GM04503 (cell line): ENCODE measurements around the gene FZD1.
"Not testable (repeated sequence)": the region's sequence is repeated elsewhere in the genome, so short reads cannot be mapped to it uniquely, and the experiment has no call there.

ENCODE experiments used
- DNase-seq: peaks from one replicate; pipeline ENCODE4 v3.0.0-alpha.2; 2012; ENCODE audit warnings: low read depth

The FZD1 gene

DNA sequence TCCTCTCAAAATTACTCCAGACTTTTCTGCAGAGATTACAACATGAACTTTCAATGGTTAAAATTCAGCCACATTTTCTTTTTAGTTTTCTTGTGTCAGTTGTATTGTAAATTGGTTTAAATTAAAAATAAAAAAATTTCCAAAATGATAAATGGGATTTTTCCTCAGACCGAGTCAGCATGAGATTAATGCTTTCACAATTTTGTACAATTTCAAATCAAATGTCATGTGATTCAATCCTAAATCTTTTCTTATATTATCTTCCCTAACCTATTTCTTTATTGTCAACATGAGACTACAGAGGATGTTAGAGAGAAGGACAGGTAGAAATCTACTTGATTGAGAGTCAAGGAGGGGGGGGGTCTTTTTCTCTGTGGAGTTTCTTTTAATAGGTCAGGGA lies 33.7 kb downstream of the FZD1 start:
- no peak for DNase-seq

DNA sequence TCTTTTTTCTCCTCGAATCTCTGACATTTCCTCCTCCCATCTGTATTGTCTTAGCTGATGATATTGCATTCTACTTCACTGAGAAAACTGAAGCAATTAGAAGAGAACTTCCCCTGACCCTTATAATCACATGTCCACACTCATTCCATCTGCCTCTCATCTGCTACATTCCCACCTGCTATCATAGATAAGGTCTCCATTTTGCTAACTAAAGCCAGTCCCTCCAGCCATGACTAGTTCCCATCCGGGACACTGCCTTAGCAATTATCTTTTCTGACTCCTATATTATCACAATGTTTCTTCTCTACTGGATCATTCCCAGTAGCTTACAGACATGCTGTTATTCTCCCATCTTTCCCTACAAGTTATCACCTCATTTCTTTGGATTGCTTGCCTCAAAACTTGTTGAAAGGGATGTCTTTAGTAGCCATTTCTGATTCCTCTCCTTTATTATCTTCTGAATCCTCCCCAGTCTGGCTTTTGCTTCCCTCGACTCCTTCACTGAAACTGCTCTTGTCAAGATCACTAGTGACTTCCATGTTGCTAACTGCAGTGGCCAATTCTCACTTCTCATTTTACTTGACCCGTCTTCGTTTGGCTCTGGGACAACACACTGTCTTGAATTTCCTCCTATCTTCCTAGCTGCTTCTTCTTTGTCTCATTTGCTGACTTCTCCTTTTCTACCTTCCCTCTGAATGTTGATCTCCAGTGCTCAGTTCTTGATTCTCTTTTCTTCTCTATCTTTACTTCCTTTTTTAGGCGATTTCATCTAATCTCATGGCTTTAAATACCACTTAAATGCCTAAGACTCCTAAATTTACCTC lies 35.9 kb downstream of the FZD1 start:
- DNase-seq = no peak

DNA sequence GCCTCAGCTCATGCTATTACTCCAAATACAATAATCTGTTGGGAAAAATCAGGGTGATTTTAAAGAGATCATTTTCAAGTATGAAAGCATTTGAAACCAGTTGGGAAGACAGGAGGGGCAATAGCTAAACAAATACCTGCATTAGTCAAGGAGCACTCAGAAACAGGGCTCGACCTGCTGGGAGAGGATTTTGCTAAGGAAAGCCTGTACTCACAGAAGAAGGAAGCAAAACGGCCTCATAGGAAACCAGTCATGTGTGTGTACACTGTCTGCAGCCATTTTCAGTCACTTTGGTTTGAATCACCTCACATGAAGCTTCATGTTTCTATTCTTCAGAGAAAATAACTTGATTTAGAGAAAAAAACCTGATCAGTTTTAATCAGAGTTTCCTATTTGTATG lies 38.6 kb downstream of the FZD1 start:
- DNase-seq = no peak

DNA sequence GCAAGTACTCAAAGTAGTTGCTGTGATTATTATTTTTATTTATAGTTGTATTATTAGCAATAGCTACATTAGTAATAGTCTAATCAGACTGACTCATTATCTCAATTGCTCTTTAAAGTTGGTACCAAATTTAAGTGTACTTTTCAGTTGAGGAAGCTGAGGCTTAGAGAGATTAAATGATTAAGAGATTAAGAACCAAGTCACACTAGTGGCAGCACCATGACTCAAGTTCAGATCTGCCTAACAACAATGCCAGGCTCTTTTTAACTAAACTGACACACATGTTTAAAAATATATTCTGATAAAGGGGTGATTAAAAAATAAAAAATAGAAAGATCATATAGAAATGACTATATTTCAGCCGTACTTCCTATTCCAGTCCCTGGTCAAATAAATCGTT lies 42.0 kb downstream of the FZD1 start:
- no peak for DNase-seq

DNA sequence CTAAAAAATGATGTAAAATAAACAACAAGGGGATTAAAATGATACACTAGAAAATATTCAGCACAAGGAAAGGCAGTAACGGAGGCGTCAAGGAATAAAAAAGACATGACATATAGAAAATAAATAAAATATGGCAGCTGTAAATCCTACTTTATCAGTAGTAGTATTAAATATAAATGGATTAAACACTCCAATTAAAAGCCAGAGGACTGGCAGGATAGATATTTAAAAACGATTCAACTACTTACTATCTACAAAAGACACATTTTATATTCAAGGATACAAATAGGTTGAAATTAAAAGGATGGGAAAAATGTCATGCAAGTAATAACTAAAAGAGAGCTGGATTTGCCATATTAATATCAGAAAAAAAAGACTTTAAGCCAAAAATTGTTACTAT lies 43.2 kb downstream of the FZD1 start:
- DNase-seq = no peak

DNA sequence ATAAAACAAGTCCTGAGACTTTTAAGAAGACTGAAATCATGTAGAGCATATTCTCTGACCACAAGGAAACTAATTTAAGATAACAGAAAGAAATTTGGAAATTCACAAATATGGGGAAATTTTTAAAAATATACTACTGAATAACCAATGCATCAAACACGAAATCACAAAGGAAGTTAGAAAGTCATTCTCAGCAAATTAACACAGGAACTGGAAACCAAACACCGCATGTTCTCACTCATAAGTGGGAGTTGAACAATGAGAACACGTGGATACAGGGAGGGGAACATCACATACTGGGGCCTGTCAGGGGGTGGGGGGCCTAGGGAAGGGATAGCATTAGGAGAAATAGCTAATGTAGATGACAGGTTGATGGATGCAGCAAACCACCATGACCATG lies 44.0 kb downstream of the FZD1 start:
- DNase-seq = not testable (repeated sequence)

DNA sequence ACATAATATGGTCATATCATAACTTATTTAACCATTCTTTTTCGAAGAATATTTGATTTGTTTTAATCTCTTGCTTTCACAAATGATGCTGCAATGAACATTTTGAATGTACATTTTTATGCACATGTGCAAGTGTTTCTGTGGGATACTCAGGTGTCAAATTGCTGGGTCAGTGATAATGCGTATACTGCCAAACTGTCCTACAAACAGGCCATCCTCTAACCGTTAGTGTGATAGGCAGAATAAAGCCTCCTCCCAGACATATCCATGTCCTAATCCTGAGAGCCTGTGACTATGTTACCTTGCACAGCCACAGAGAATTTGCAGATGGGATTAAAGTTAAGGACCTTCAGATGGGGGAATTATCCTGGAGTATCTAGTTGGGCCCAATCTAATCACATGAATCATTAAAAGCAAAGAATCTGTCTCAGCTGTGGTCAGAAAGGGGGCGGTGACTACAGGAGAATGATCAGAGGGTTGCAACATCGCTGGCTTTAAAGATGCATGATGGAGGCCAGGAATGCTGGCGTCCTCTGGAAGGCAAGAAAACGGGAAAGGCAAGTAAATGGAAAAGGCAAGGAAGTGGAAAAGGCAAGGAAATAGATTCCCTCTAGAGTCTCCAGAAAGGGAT lies 46.7 kb downstream of the FZD1 start:
- peak; percentile 21 for DNase-seq

DNA sequence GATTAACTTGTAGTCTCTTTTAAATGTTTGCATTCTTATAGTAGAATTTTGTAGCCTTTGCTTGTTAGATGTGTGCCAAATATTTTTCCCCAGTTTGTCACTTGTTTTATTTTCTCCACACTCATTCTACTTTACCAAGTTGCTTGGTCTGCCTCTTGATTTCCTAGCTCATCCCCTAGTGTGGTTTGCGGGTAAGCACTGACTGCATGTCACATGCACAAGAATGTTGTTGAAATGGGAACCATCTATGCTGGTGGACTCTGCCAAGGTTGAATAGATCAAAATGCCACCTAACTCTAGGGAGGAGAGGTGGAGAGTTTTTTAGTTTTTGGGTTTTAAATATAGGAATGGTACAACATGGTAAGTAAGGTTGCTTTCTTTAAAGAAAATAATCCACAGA lies 47.6 kb downstream of the FZD1 start:
- peak; percentile 10 for DNase-seq

DNA sequence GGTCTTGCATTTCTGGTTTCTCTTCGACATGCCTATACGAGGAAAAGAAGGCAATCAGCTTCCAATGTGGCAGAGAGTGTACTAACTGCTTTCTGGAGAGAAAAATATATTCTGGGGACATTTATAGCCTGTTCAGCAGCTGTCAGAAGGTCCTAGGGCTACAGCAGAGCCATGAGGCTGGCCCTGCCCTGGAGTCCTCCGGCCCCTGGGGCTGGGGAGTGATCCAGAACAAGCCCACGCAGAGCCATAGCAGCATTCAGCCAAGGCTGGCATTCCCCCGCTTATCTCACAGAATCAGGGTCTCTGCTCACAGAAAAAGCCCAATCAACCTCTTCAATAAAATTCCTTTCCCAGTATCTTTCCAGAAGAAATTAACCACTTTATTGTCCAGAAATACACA lies 48.9 kb downstream of the FZD1 start:
- DNase-seq = no peak

DNA sequence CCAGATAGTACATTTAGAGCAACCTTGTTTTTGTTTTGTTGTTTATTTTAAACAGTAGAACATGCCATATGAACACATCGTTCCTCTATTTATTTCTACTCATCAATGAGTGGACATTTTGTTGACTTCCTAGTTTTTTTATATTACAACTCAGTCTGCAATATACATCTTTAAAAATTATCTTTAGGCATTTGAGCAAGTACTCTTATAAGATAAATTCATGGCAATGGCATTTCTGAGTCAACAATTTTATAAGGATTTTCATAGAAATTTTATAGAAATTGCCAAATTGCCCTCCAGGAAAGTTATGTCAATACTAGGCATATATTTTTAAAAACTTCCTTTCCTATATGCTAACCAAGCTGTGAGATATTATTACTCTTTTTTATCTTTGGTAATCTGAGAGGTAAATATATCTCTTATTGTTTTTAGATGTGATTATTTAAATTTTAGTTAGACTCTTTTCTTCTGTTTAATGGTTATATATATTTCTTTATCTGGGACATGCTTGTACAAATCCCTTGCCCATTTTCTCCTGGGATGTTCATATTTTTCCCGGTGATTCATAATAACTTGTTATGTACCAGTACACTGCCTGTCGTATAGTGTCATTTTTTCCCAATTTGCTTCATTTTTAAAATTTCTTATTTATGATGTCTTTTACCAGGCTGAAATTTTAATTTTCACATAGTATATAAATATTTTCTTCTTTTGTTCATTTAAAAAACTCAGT lies 50.5 kb downstream of the FZD1 start:
- no peak for DNase-seq

DNA sequence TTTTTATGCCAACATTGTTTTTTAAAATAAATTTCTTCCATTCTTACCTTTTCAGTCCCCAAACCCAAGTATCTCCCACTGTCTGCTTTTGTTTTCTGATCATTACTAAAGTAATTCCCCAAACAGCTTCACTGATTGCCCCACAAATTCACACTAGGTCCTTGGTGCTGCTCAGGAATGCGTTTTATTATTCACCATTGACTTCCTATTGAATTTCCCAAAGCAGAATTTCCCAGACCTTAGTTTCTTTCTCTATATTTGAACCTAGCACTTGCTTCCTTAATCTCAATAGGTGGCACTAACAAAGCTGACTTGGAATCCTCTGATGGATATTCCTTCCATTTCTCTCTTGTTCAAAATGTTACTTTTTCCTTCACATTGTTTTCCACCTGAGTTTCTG lies 52.2 kb downstream of the FZD1 start:
- no peak for DNase-seq

DNA sequence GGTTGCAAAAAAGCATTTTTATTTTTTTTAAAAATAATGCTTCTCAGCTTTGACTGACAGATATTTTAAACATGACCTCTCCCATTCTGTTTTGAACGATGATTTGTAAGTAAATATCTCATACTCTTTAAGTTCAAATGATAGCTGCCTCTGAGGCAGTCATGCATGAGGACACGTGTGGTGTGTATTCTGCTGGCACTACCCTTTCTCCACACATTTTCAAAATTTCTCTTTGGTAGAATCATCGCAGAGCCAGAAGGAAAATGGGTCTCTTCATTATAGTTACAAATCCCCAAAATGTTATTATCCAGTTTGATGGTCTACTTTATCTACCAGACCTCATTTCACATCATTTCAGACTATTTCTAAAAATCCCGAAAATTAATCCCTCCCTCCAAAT lies 55.1 kb downstream of the FZD1 start:
- no peak for DNase-seq

DNA sequence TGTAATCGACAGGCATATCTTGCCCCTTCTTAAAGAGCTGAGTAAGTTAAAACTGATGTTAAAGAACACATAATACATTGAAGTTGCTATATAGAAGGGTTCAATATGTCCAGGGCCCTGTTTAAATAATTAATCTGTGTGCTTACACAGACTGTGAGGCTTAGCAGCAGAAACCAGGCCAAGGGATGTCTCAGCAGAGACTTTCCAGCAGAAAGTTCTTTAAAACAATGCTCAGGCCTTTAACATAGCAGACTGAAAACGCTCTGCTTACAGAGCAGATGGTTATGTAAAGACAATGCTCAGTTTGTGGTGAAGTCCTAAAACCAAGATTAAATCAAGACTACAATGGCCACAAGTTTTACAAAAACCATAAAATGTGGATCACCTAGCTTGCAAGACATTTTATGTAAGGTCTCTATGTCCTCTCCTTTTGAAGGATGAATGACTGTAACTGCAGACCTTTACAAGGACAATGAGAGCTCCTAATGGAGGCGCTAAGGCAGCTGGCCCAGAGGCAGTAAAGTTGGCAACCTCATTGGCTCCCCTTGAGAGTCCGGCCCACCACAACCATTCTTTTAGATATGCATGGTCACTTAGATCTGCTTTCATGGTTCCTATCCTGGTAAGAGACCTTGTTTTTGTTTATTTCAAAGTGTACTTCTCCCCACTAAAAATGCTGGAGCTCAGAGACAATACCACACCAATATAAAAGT lies 56.3 kb downstream of the FZD1 start:
- DNase-seq = no peak
